ENCODE data around the gene AGBL1.
"Not testable (repeated sequence)": the region's sequence is repeated elsewhere in the genome, so short reads cannot be mapped to it uniquely, and the experiment has no call there.

Gene AGBL1

GRCh38 chr15:86872782-86873181, 793.1 kb downstream of the AGBL1 start:
- TF ChIP-seq CTCF (IDR thresholded peaks at IDR 0.05; ENCODE audit: borderline replicate concordance, insufficient read depth, low read depth, low read length): no peak
- H3K4me3 ChIP-seq (ENCODE audit: low read depth, low read length): no peak overlapping the region

GRCh38 chr15:86875067-86875466, 795.4 kb downstream of the AGBL1 start:
- no peak for TF ChIP-seq CTCF (IDR thresholded peaks at IDR 0.05; ENCODE audit: borderline replicate concordance, insufficient read depth, low read depth, low read length)
- H3K4me3 ChIP-seq (ENCODE audit: low read depth, low read length): no peak overlapping the region

- TF ChIP-seq CTCF (IDR thresholded peaks at IDR 0.05; ENCODE audit: borderline replicate concordance, insufficient read depth, low read depth, low read length): no peak
- H3K4me3 ChIP-seq (ENCODE audit: low read depth, low read length): no peak overlapping the region
Measured at GRCh38 chr15:86876387-86876944, 796.8 kb downstream of the AGBL1 start.

- no peak overlapping the region for H3K4me3 ChIP-seq (ENCODE audit: low read depth, low read length)
- TF ChIP-seq CTCF (IDR thresholded peaks at IDR 0.05; ENCODE audit: borderline replicate concordance, insufficient read depth, low read depth, low read length): no peak
Measured at GRCh38 chr15:86877171-86877631, 797.5 kb downstream of the AGBL1 start.

- not testable (repeated sequence) for H3K4me3 ChIP-seq (ENCODE audit: low read depth, low read length)
Measured at GRCh38 chr15:86878844-86879243, 799.2 kb downstream of the AGBL1 start.

- no peak overlapping the region for H3K4me3 ChIP-seq (ENCODE audit: low read depth, low read length)
- no peak for TF ChIP-seq CTCF (IDR thresholded peaks at IDR 0.05; ENCODE audit: borderline replicate concordance, insufficient read depth, low read depth, low read length)
Measured at GRCh38 chr15:86879250-86880229, 799.9 kb downstream of the AGBL1 start.

GRCh38 chr15:86885616-86886015, 805.9 kb downstream of the AGBL1 start:
- no peak for TF ChIP-seq CTCF (IDR thresholded peaks at IDR 0.05; ENCODE audit: borderline replicate concordance, insufficient read depth, low read depth, low read length)
- H3K4me3 ChIP-seq (ENCODE audit: low read depth, low read length): no peak overlapping the region

All from GM12875 (cell line).